Stimulated activated CD8-positive, alpha-beta memory T cell treated with anti-CD3 and anti-CD28 coated beads, Interleukin-12 subunit alpha, Interleukin-12 subunit beta, amount 100 ng/mL, for 24 hours (primary cell): ENCODE data around the gene INTS11.
A peak's percentile ranks its signal among the peaks of the same experiment; 100 is the strongest.

Experiments
- DNase-seq: peaks from one replicate; pipeline ENCODE4 v3.0.0-alpha.2; 2020; ENCODE audit errors: extremely low read depth

The INTS11 gene

GRCh38 chr1:1312450-1313314 is 11.8 kb downstream of the INTS11 start:
- no peak for DNase-seq

DNA sequence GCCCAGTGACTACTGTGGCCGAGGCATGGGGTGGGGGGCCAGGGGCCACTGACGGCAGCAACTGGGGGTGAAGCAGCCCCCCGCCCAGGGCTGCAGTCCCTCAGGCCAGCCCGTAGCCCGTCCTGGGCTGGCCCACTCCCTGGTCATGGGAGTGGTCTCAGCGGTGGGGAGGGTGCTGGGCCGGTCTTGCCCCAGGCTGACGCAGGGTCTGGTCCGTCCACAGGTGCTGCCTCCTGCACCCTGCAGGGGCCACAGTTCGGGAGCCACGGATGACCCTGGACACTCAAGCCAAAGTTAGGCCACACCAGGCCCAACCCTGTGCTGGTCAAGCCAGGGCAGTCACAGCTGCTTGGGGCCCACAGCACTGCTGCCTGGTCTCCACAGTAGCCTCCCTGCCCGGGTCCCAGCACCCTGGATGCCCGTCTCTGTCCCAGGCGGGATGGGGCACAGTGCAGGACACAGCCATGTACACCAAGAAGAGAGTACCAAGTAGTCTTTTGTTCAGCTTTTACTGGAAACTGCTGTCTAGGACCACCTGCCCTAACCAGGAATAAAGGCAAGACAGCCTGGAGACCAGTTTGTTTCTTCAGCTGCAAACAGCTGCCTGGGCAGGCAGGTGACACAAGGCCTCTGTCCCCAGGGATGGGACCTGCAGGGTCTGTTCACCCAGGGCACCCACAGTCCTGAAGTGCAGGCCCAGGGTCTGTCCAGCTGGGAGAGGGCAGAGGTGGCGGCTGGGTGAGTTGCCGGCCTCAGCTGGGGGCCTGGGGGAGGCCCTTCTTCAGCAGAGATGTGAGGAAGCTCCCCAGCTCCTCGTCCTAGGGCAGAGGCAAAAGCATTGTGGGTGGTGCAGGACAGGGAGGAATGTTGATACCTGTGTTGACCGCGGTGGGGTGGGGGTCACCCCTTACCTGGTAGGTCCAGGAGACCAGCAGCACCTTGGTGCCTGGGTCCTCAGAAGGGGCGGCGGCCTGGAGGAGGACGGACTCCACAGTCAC is 13.1 kb downstream of the INTS11 start:
- no peak for DNase-seq

DNA sequence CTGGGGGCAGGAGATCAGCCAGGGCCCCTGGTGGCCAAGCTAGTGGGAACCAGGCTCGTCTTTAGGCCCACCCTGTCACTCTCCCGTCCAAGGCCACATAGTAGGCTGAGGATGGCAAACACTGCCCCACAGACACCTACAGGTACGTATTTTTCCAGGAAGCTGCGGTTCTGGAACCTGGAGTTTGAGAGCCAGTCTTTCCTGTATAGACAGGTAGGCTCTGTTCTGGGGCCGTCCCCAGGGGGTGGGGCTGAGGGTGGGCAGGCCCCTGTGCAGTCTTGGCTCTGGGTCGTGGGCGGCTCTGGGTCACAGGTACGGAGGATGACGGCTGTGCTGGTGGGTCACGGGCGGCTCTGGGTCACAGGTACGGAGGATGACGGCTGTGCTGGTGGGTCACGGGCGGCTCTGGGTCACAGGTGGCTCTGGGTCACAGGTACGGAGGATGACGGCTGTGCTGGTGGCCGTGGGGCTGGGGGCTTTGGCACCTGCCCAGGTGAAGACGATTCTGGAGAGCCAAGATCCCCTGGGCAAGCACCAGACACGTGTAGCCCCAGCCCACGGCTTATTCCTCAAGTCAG is 13.9 kb downstream of the INTS11 start:
- DNase-seq: no peak

DNA sequence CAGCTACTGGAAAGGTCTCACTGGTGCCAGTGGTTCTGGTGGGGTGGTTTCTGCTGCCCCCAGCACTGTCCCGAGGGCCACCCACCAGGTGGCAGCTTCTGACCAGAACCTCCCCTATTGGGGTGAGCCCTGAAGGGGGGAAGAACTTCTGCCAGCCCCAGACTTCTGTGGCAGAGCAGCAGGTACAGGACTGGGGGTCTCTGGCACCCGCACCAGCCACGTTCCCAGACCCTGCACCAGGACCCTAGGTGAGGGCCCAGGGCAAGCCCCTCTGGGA is 14.4 kb downstream of the INTS11 start:
- no peak for DNase-seq

DNA sequence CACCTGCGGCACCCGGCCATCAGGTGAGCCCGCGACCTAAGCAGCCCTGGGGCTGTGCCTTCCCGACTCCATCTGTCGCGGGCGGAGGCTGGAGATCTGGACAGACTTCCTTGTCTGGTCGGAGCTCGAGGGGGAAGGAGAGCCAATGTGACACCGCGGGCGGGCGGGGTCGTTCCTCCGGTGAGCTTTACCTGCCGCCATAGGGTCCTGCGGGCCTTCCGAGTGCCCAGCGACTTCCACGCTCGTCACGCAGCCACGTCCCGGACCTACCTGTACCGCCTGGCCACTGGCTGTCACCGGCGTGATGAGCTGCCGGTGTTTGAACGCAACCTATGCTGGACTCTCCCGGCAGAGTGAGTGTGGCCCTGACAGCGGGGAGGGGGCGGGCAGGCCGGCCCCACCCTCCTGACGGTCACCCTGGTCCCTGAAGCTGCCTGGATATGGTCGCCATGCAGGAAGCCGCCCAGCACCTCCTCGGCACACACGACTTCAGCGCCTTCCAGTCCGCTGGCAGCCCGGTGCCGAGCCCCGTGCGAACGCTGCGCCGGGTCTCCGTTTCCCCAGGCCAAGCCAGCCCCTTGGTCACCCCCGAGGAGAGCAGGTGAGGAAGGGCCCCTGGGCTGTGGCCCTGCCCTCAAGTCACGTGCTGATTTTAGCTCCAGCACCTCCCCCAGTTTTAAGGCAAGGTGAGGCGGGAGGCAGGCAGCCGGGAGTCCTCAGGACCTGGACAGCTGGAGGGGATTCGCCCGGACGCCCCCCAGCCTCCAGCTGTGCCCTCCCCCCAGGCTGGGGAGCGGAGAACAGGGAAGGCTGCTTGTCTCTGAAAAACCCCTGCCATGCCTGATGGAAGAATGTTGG is 15.0 kb downstream of the INTS11 start:
- no peak for DNase-seq

- no peak for DNase-seq
These were observed 15.7 kb downstream of the INTS11 start for GRCh38 chr1:1308756-1309250.

GRCh38 chr1:1307923-1308755 is 16.3 kb downstream of the INTS11 start, which contains the start of the genes ACAP3 and PUSL1:
TSS of gene ACAP3 (minus strand) at chr1:1307930. CDS start at chr1:1307815, 115 bp downstream.
TSS of gene PUSL1 (plus strand) at chr1:1308597. CDS start at chr1:1308644, 47 bp downstream.
- DNase-seq: peak; percentile 80

DNA sequence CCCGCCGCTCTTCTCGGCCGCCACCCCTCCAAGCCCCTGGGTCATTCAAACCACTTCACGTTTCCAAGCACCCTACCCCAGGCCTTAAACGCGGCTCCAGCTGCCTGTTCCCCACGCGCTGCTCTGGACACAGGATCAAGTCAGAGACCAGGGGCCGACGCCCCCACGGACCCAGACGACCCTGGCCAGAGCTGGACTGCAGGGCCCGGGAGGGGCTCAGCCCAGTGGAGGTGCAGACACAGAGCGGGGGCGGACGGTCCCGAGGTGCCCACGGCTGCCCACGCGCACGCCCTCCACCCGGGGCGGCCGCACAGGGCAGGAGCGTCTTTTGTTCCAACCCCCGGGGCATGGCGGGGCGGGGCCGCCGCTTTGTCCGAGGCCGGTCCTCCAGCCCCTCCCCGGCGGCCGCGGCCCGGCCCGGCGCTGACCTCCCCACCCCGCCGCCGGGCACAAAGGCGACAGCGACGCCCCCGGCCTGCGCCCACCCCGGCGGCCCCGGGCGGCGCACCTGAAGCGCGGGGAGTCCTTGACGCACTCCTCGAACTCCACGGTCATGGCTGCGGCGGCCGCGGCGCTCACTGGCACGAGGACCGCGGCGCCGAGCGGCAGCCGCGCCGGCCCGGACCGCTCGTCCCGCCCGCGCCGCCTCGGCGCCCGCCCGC is 17.1 kb downstream of the INTS11 start:
- no peak for DNase-seq

- DNase-seq: no peak
These were observed 17.7 kb downstream of the INTS11 start for GRCh38 chr1:1306661-1307260.

GRCh38 chr1:1306070-1306660 is 18.3 kb downstream of the INTS11 start:
- no peak for DNase-seq

GRCh38 chr1:1305300-1306069 is 19.0 kb downstream of the INTS11 start:
- no peak for DNase-seq

DNA sequence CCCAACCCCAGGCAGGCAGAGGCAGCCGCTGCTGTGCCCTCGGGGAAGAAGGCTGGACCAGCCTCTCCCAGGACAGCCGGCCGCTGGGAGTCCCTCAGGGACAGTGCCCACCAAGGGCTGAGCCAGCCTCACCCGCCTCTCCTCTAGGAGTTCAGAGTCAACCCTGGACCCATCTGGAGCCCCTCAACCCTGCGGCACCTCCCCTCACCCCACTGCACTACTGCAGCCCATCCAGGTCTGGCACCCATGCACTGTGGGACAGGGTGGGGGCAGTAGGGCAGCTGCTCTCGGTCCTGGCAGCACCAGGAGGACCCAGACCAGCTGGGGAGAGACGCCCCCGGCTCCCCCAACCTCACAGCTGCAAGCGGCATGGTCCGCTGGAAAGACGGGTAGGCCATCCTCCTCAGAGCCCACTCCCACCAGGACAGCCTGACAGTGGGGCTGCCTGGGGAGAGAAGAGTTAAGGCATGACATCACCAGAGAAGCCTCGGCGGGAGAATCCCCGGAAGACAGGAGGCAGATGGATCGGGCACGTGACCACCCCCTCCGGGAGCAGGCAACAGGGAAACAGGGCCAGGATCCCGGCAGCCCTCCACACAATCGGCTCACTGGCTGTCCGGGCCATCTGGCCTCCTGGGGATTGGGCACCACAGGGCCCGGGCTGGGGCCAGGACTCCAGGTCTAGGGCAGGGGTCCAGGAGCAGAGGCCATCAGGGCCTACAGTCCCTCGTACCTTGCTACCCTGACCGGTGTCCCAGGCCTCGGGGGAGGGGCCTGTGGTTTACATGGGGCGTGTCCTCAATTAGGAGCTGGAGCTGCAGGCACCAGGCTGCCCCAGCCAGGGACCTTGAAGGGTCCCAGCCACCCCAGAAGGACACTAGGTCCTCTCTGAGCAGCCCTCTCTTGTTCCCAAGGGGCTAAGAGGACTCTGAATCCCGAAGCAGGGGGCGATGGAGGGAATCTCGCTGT is 19.8 kb downstream of the INTS11 start:
- DNase-seq: no peak

- no peak for DNase-seq
These were observed 20.7 kb downstream of the INTS11 start for GRCh38 chr1:1303736-1304135.

- no peak for DNase-seq
These were observed 21.4 kb downstream of the INTS11 start for GRCh38 chr1:1302951-1303509.

DNA sequence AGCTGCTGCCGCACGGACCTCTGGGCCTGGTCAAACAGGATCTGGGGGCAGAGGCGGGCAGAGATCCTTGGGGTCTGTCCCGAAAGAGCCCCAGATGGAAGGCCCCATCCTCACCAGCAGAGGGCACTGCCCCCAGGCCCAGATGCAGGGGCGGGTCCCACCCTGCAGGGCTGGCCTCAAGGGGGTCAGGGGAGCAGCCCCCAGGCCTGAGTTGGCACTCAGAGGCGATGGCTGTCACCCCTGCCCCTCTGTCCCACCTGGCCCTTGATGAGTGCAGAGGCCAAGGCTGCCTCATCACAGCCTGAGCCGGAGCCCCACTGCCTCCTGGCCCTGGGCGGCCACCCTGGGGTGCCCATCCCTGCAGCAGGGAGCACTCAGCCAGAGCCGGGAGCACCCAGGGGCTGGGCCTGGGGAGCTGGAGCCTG is 22.4 kb downstream of the INTS11 start:
- no peak for DNase-seq

DNA sequence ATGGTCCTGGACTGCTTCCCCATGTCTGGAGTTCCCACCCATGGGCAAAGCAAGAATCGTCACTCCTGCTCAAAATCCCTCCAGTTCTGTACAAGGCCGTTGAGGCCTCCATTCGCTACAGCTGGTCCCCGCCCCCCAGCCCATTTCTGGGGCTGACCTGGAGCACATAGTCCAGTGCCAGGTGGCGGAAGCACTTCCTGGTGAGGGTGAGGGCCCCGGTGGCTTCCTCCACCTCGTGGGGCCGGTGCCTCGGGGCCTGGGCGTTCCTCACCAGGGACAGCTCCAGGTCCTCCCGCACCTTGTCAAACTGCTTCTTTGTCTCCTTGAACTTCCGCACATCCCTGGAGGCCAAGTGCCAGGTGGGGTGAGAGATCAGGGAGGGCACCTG is 24.1 kb downstream of the INTS11 start:
- no peak for DNase-seq
